D721Med (cell line): ENCODE results near the gene RYK.

Experiments used
- DNase-seq: peaks from one replicate; pipeline ENCODE4 v3.0.0; 2011; ENCODE audit warnings: low spot score; ENCODE audit not compliant: insufficient read length
- FAIRE-seq: peaks from 2 replicates; lab custom pipeline; 2011; peaks lifted over from hg19 to GRCh38; lab: Jason Lieb, UNC
- TF ChIP-seq, protein P1 (sequence below): IDR thresholded peaks from 2 replicates; pipeline ENCODE4 v1.5.1; 2012; ENCODE audit warnings: mild to moderate bottlenecking, control low read depth; ENCODE audit not compliant: insufficient read depth; ENCODE audit errors: missing control alignments

RYK gene

DNA sequence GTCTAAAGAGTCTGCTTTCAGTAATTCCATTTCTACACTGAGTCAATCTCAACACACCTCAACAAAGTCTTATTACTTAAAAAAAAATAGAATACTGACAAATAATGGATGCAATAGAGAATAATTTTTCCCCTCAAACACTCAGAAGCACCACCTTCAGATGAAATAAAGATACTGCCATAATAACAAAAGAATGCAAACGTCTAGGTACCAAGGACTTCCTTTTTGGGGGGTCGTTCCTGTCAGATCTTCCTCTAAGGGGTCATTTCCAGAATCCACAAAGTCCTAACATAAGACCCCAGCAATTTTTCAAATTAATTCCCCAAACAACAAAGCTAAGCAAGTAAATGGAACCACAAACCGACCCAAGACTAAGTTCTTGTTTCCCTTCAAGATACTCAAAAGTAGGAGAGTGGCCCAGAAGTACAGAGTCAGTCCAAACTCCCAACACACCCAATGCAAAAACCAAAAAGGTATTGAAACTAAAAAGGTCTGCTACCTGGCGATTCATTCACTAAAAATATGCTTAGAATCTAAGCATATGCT, 1.3 kb downstream of the RYK start:
- no peak for FAIRE-seq
- no peak for DNase-seq
- TF ChIP-seq, protein P1, sequence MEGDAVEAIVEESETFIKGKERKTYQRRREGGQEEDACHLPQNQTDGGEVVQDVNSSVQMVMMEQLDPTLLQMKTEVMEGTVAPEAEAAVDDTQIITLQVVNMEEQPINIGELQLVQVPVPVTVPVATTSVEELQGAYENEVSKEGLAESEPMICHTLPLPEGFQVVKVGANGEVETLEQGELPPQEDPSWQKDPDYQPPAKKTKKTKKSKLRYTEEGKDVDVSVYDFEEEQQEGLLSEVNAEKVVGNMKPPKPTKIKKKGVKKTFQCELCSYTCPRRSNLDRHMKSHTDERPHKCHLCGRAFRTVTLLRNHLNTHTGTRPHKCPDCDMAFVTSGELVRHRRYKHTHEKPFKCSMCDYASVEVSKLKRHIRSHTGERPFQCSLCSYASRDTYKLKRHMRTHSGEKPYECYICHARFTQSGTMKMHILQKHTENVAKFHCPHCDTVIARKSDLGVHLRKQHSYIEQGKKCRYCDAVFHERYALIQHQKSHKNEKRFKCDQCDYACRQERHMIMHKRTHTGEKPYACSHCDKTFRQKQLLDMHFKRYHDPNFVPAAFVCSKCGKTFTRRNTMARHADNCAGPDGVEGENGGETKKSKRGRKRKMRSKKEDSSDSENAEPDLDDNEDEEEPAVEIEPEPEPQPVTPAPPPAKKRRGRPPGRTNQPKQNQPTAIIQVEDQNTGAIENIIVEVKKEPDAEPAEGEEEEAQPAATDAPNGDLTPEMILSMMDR, result no peak

DNA sequence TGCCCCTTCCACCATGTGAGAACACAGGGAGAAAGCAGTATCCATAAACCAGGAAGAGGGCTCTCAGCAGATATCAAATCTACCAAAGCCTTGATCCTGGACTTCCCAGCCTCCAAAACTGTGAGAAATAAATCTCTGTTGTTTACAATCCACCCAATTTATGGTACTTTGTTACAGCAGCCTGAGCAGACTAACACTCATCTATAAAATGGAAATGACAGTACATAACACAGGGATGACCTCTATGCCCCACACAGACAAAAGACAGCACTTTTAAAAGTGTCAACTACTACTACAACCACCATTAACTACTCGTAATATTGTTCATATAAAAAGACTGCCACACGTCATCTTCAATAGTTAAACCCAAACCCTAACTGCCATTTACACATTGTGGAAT, 5.7 kb downstream of the RYK start:
- TF ChIP-seq, protein P1, result no peak
- DNase-seq (no peak), FAIRE-seq (no peak)

DNA sequence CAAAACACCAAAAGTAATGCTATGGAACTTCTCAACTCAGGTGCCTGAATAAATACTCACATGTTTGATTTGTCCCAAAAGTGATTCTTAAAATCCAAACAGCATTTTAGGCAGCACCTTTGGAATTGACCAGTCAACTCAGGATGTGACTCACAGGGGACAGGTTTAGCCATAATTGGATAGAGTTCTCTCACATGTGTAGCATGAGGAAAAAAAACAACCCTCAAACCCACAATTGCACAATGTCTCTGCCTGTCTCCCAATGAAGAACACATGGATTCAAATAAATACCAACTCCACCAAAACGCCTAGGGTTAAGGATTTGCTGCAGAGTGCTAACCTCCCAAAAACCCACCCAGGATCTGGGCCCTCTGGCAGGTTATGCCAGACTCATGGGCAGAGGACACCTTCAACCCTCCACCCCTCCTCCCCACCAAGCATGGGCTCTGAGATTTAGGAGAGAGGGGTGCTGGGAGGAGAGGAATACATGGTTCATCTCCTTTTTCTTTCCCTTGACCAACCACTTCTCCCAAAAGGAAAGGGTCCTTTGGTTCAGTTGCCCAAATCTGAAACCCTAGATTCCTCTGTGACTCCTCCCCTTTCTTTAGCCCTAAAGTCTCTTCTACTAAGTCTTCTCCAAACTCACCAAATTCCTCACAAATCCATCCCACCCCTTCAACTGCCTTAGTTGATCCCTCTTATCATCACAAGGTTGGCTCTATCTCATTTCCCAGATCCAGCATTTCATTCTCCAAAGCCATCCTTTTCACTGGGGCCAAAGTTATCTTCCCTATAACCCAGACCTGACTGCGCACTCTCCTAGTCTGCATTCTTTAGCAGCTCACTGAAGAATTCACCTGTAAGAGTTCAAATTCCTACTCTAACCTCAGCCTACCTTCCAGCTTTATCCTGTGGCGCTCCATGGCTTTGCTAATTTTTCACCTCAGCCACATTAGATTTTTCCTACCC, 7.7 kb downstream of the RYK start:
- TF ChIP-seq, protein P1, result no peak

DNA sequence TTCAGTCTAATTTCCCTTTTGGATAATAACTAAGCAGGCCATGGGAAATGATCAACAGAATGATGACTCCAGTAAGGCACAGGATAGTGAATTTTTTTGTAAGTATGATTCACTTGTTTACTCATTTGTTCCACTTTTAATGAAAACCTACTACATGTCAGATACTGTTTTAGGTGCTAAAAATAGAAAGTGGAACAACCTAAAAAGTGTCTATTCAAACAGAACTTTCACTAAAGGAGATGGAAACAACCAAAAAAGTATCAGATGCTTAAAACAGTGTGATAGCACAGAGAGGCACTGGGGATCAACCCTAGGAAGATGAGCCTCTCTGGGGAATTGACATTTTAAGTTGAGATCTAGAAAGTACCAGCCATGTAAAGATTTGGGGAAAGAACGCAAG, 11.1 kb downstream of the RYK start:
- TF ChIP-seq, protein P1, result no peak
- DNase-seq, result no peak
- FAIRE-seq, result no peak

More for the DNA sequence above, 7.7 kb downstream of the RYK start:
- DNase-seq (no peak), FAIRE-seq (no peak)

DNA sequence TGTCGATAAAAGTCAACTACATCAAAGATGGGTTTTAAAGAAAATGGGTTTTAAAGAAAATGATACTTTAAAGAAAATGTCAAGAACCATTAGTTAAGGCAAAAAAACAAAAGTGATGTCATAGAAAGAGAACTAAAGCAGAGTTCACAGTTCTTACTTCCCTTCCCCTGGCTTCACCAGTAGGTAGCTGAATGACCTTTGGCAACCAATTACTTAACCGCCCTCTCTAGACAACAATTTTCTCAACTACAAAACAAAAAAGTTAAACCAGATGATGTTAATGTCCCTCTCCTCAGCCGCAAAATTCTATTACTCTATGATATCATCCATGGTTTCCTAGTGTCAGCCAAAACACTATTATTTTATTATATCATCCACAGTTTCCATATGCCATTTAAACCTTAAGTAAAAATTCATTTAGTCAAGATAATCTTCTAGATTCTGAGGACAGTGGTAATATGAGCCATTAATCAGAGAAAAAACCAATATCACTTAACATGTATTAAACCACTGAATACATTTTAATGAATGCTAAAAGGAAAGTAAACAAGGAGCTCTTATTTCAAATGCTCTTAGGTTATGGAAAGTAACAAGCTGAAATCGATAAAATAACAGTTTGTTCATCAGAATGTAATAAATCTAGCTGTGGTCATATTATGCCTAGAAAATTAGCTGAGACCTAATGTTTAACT, 13.1 kb downstream of the RYK start:
- DNase-seq (no peak), FAIRE-seq (peak; percentile 72)
- TF ChIP-seq, protein P1, result no peak

DNA sequence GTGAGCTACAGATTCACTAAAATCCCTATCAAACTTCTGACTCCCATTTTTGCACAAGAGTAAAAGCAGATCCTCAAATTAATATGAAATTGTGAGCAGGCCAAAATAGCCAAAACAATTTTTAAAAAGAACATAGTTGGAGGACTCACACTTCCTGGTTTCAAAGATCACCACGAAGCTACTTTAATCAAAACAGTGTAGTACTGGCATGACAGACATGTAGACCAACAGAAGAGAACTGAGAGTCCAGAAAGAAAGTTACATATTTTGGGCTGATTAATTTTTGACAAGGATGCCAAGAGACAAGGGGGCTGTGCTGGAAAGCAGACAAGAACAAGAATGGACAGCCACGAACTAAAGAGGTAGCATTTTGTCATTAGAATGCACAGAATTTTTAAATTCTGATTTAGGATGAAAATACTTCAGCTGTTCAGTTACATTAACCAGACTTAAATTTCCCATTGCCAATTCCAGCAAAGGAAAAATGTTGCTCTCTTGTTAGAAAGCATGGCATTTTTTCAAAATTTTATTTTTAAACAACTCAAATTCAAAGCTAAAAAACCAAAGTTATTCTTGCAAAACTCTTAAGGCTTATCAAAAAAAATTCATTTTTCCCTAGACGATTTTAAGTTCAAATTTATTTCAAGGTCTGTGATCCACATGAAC, 14.0 kb downstream of the RYK start:
- FAIRE-seq (no peak), DNase-seq (no peak)
- TF ChIP-seq, protein P1, result no peak
